Caco-2 (cell line): ENCODE measurements around the gene SDR39U1. TPM values are rescaled to one million over a fixed set of nuclear protein-coding genes. Genes with fewer than 3 reads are reported as not detected.

Experiments used
- BruUV-seq: library from RNA; stranded (reverse); fragments of 400-500 nt; replicated peaks from 2 replicates; lab custom pipeline; 2021; lab: Mats Ljungman, UMichigan
- CTCF ChIA-PET: fragments of 300-600 bp; sonication (Branson Sonifier 250); formaldehyde crosslinking; loops from one replicate; lab custom pipeline; 2022; ENCODE audit warnings: antibody characterized with exemption; lab: Charles Lee
- POLR2A ChIA-PET: fragments of 300-600 bp; sonication (Branson Sonifier 250); formaldehyde crosslinking; loops from one replicate; lab custom pipeline; 2022; ENCODE audit warnings: antibody characterized with exemption; lab: Charles Lee
- DNase-seq, 2 experiments: peaks; one replicate each; pipeline versions ENCODE4 v3.0.0 to v3.0.0-alpha.2; 2020 to 2022
- H3K27me3 ChIP-seq: replicated peaks from 2 replicates; pipeline ENCODE4 v1.6.0; 2011; ENCODE audit warnings: low read length; ENCODE audit not compliant: control insufficient read depth, insufficient read depth
- H3K36me3 ChIP-seq: 2 replicates; pipeline ENCODE4 v1.5.1; 2011; ENCODE audit warnings: low read length; ENCODE audit not compliant: control insufficient read depth, insufficient read depth
- H3K4me1 ChIP-seq: fragments of 250-450 bp; sonication (Bioruptor Pico); 2 replicates; pipeline ENCODE4 v1.5.1; 2020; ENCODE audit warnings: mild to moderate bottlenecking
- H3K4me3 ChIP-seq: 2 replicates; pipeline ENCODE4 v1.5.1; 2011; ENCODE audit warnings: low read depth, mild to moderate bottlenecking, control low read depth, low read length
- H3K9me3 ChIP-seq: fragments of 250-450 bp; sonication (Bioruptor Pico); 2 replicates; pipeline ENCODE4 v1.5.1; 2020; ENCODE audit warnings: mild to moderate bottlenecking, moderate library complexity
- H3K27ac Mint-ChIP-seq: one replicate; pipeline ENCODE4 v1.8.0; 2022; ENCODE audit warnings: mixed read lengths; ENCODE audit not compliant: unreplicated experiment
- H3K27me3 Mint-ChIP-seq: one replicate; pipeline ENCODE4 v1.8.0; 2022; ENCODE audit warnings: mixed read lengths; ENCODE audit not compliant: insufficient read depth, unreplicated experiment
- H3K36me3 Mint-ChIP-seq: one replicate; pipeline ENCODE4 v1.8.0; 2022; ENCODE audit warnings: mild to moderate bottlenecking, mixed read lengths; ENCODE audit not compliant: insufficient read depth, unreplicated experiment
- H3K4me1 Mint-ChIP-seq: one replicate; pipeline ENCODE4 v1.8.0; 2022; ENCODE audit warnings: low read depth, mixed read lengths; ENCODE audit not compliant: unreplicated experiment
- H3K4me3 Mint-ChIP-seq: one replicate; pipeline ENCODE4 v1.8.0; 2022; ENCODE audit warnings: mild to moderate bottlenecking, moderate library complexity, mixed read lengths; ENCODE audit not compliant: unreplicated experiment
- H3K9me3 Mint-ChIP-seq: one replicate; pipeline ENCODE4 v1.8.0; 2022; ENCODE audit warnings: mixed read lengths; ENCODE audit not compliant: unreplicated experiment
- CTCF ChIP-seq, 2 experiments: fragments of 200-600 bp in 1 of 2; IDR thresholded peaks; 1 replicate in 1 of 2; 2 replicates in 1 of 2; pipeline versions ENCODE4 v1.5.1 to v1.8.0; 2011 to 2022; ENCODE audit warnings: antibody characterized with exemption in 1 of 2, control low read depth in 1 of 2, inconsistent platforms in 1 of 2, low read depth in 1 of 2, low read length in 1 of 2, mild to moderate bottlenecking in 1 of 2, moderate library complexity in 1 of 2; ENCODE audit not compliant: insufficient read depth in 1 of 2, severe bottlenecking in 1 of 2, unreplicated experiment in 1 of 2
- intact Hi-C: fragments of 100-400 bp; cut with micrococcal nuclease; formaldehyde crosslinking; loops from one replicate; pipeline ENCODE4 v1.10.0; 2022; ENCODE audit not compliant: unreplicated experiment
- total RNA-seq: library from RNA; stranded (reverse); gene quantifications from 2 replicates; pipeline ENCODE4 v1.2.3, GENCODE V29; 2022

The SDR39U1 gene
- total RNA-seq, 1 experiment from 2014 or later: 44.1 TPM

DNA sequence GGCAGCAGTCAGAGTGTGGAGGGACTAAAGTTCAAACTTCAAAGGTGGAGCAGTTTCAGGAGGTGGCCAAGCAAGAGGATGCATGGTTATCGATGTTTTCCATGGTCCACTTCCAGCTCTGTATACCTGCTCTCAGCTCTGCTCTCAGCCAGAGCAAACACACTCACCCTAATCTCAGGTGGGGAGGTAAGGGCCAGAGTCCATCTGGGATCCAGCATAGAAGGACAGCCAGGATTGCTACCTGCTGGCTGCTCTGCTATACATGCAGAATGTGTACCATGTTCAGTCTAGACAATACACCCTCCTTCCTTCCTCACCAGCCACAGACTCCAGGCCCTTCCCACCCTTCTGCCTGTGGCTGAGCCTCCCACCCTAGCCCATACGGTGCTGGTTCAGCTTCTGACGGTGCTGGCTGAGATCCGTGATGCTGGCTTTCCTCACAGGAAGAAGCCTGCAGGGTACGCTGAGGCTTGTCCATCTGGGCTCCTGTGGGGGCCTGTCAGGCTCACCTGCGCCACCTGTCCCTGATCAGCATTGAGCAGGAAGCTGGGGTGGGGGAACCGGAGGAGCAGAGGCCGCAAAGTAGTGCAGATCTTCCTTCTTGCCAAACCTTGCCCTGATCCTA is 15.6 kb downstream of the SDR39U1 start:
- intact Hi-C loops: loop anchor here (1.0 kb wide), 1 partner anchor 60 kb away; no protein-coding TSS in a partner anchor
- peaks cover 6% of the 10 kb centered on the region for H3K36me3 Mint-ChIP-seq
- Histone ChIP-seq H3K4me1 (peaks cover 76% of the 10 kb centered on the region), H3K9me3 (no peaks in the 10 kb centered on the region), H3K27me3 (no peaks in the 10 kb centered on the region), H3K36me3 (no peaks in the 10 kb centered on the region), H3K4me3 (no peak overlapping the region)
- no peaks in the 10 kb centered on the region for H3K9me3 Mint-ChIP-seq
- no peaks in the 10 kb centered on the region for H3K27me3 Mint-ChIP-seq
- ChIA-PET POLR2A (interaction anchor here (0.5 to 1.0 kb wide), 4 partner anchors 15 to 168 kb away, joined by 3 to 8 read pairs (median 3); no protein-coding TSS in a partner anchor), CTCF (interaction anchor here (1.0 to 2.3 kb wide), 5 partner anchors 9 to 94 kb away, joined by 3 to 23 read pairs (median 5); no protein-coding TSS in a partner anchor)
- TF ChIP-seq CTCF (IDR thresholded peaks at IDR 0.05; ENCODE audit: insufficient read depth in 1 of 2, low read depth in 1 of 2, low read length in 1 of 2, severe bottlenecking in 1 of 2, unreplicated experiment in 1 of 2): no peak
- H3K27ac Mint-ChIP-seq: peak overlapping the region; percentile 27
- no TSS peak for BruUV-seq
- H3K4me1 Mint-ChIP-seq: peaks cover 31% of the 10 kb centered on the region
- H3K4me3 Mint-ChIP-seq: peak overlapping the region; percentile 22
- DNase-seq: peak; percentile 75 to 88

DNA sequence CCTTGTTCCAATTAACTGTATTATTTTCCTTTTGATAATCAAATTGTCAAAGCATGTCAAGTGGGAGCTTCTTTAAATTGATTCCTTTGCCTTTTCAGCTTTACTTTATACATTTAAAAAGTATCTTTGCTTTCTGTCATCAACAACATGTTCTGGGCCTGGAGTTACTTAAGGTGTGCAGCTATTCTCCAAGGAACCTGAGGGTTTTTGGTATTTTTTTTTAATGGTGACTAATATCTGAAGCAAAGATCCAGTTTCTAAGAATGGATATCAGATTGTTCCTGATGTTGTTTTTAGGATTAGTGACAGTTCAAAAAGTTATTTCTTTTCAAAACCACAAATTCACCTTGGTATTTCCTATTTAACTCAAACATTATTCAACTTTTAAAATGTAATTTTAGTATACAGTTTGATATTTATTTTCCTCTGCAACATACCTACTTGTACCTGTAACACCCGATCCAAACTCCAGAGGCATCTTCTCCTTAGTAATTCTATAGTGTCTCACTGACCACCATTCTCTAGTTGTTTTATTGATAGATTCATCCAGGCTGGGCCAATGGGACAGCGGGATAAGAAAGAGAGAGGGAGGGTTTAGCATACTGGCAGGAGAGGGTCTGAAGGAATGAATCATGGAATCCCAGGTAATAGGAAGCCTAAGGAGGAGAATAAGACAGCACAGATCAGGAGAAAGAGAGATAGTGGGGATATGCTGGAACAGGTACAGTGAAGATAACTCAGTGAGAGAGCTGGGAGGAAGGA is 16.2 kb downstream of the SDR39U1 start:
- H3K4me1 Mint-ChIP-seq: peaks cover 25% of the 10 kb centered on the region
- ChIA-PET POLR2A (interaction anchor here (0.5 to 1.0 kb wide), 3 partner anchors 15 to 167 kb away, joined by 3 to 8 read pairs (median 3); no protein-coding TSS in a partner anchor), CTCF (interaction anchor here (1.0 to 2.3 kb wide), 5 partner anchors 10 to 94 kb away, joined by 3 to 23 read pairs (median 5); no protein-coding TSS in a partner anchor)
- H3K9me3 Mint-ChIP-seq: no peaks in the 10 kb centered on the region
- no peaks in the 10 kb centered on the region for H3K27me3 ChIP-seq
- H3K36me3 Mint-ChIP-seq: no peaks in the 10 kb centered on the region
- TF ChIP-seq CTCF (IDR thresholded peaks at IDR 0.05; ENCODE audit: insufficient read depth in 1 of 2, low read depth in 1 of 2, low read length in 1 of 2, severe bottlenecking in 1 of 2, unreplicated experiment in 1 of 2): no peak
- peak overlapping the region; percentile 27 for H3K27ac Mint-ChIP-seq
- TSS peak; percentile 34 for BruUV-seq
- H3K36me3 ChIP-seq: no peaks in the 10 kb centered on the region
- DNase-seq: no peak
- no peaks in the 10 kb centered on the region for H3K9me3 ChIP-seq
- H3K4me1 ChIP-seq: peaks cover 73% of the 10 kb centered on the region
- H3K4me3 ChIP-seq: no peak overlapping the region
- intact Hi-C loops: no loop called here
- no peaks in the 10 kb centered on the region for H3K27me3 Mint-ChIP-seq
- peak overlapping the region; percentile 22 for H3K4me3 Mint-ChIP-seq

DNA sequence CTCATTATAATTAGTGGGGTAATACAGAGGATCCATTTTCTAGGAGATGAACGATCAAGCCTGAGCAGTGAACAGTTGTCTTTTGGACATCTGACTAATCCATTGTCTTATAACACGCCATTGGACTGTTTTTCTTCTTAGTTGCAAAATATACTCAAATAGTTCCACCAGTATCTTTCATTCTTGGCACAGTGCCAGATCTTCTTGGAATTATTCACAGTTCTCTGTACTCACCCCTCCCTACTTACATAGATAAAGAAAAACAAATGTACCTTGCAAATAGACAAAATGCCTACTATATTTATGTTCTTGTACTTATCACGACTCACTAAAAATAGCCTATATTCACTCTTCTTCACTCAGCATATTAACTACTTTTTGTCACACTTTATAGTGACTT is 16.9 kb downstream of the SDR39U1 start:
- no peak for TF ChIP-seq CTCF (IDR thresholded peaks at IDR 0.05; ENCODE audit: insufficient read depth in 1 of 2, low read depth in 1 of 2, low read length in 1 of 2, severe bottlenecking in 1 of 2, unreplicated experiment in 1 of 2)
- H3K4me3 Mint-ChIP-seq: no peak overlapping the region
- CTCF ChIA-PET: no interaction called here
- no peaks in the 10 kb centered on the region for H3K36me3 Mint-ChIP-seq
- no peaks in the 10 kb centered on the region for H3K36me3 ChIP-seq
- H3K27me3 Mint-ChIP-seq: no peaks in the 10 kb centered on the region
- no peak overlapping the region for H3K4me3 ChIP-seq
- no peaks in the 10 kb centered on the region for H3K9me3 Mint-ChIP-seq
- BruUV-seq: no TSS peak
- H3K9me3 ChIP-seq: no peaks in the 10 kb centered on the region
- POLR2A ChIA-PET: no interaction called here
- DNase-seq: no peak
- peaks cover 25% of the 10 kb centered on the region for H3K4me1 Mint-ChIP-seq
- H3K27me3 ChIP-seq: no peaks in the 10 kb centered on the region
- H3K4me1 ChIP-seq: peaks cover 67% of the 10 kb centered on the region
- intact Hi-C loops: no loop called here
- no peak overlapping the region for H3K27ac Mint-ChIP-seq
